LNCAP (cell line): ENCODE results near the gene RGP1.

Source experiments
- TF ChIP-seq, protein P1 (sequence below): fragments of 450-650 bp; IDR thresholded peaks from 2 replicates; pipeline ENCODE4 v1.5.1; 2017; ENCODE audit warnings: mild to moderate bottlenecking

RGP1 gene

DNA sequence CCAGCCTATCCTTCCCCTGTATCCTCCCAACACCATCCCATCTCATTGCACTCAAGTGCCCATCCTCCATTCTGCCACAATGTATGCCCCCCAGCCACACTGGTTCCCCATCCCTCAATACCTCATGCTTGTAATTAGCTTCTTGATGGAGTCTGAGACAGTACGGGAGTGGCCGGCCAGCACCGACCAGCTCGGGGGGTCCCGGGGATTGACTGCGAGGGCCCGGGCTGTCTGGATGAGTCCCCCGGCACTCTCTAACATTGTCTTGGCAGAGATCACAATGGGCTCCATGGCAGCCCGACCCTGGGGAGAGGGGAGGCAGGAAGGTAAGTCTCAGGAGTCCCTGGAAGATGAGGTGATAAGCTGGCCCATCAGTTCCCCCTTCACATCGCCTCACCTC is 42.1 kb upstream of the RGP1 start:
- TF ChIP-seq, protein P1, sequence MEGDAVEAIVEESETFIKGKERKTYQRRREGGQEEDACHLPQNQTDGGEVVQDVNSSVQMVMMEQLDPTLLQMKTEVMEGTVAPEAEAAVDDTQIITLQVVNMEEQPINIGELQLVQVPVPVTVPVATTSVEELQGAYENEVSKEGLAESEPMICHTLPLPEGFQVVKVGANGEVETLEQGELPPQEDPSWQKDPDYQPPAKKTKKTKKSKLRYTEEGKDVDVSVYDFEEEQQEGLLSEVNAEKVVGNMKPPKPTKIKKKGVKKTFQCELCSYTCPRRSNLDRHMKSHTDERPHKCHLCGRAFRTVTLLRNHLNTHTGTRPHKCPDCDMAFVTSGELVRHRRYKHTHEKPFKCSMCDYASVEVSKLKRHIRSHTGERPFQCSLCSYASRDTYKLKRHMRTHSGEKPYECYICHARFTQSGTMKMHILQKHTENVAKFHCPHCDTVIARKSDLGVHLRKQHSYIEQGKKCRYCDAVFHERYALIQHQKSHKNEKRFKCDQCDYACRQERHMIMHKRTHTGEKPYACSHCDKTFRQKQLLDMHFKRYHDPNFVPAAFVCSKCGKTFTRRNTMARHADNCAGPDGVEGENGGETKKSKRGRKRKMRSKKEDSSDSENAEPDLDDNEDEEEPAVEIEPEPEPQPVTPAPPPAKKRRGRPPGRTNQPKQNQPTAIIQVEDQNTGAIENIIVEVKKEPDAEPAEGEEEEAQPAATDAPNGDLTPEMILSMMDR, result no peak

- TF ChIP-seq, protein P1, result no peak
These were observed 40.9 kb upstream of the RGP1 start for GRCh38 chr9:35708146-35708545.

DNA sequence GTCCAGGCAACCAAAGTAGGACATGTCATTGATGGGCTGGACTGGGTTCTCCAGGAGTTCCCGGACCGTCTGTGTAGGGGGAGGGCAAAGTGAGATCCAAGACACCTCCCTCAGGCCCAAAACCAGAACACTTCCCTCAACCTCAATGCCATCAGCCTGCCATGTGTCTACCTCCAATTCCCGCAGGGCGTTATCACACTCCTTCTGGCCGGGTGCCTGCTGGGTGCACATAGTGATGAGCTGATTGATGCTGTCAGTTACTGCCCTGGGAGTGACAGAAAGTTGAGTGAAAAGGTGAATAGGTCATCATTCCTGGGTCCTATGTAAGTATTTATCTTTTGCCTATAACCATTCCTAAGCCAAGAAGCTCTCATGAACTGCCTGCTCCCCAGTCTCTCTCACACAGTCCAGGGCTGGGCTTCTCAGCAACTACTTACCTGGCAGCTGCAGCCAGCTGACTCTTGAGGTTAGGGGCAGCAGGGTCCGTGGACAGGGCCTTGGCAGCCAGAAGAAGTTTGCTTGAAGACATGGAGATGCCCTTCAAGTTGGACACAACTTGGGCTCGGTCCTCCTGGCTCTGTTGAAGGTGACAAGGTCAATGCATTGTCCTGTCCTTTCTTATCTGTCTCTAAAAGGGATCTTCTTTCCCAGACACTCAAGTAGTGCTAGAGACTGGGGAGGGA is 38.1 kb upstream of the RGP1 start:
- TF ChIP-seq, protein P1, result no peak

- TF ChIP-seq, protein P1, result no peak
These were observed 37.3 kb upstream of the RGP1 start for GRCh38 chr9:35711501-35712428.

- TF ChIP-seq, protein P1, result no peak
These were observed 36.2 kb upstream of the RGP1 start for GRCh38 chr9:35712762-35713400.

DNA sequence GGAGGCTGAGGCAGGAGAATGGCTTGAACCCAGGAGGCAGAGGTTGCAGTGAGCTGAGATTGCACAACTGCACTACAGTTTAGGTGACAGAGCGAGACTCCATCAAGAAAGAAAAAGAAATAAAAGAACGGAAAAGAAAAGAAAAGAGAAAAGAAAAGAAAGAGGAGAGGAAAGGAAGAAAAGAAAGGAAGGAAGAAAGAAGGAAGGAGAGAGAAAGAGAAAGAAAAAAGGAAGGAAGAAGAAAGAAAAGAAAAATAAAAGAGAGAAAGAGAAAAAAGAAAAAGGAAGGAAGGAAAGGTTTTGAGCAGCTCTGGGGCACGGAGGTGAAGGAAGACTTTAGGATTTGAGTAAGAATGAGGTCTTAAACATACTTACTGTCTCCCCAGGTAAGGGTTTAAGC is 35.5 kb upstream of the RGP1 start:
- TF ChIP-seq, protein P1, result no peak

DNA sequence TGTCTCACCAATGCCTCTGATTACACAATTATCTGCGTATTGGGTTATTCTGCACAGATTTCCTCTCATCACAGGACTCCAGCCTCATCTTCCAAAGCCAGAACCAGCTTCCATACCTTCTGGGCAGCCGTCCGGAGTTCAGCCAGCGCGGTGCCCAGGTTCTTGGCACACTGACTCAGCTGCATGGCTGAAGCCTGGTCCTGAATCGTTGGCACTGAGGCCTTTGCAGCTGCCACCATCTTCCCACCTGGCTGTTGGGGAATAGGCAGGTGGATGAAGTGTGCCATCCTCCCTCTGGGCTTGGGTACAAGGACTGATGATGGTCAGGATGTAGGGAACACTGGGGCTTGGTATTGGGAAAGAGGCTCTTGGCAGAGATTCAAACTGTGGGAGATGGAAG is 35.0 kb upstream of the RGP1 start:
- TF ChIP-seq, protein P1, result no peak
